Measurements from ENCODE around the gene CSNK1A1L. TPM values are rescaled to one million over a fixed set of nuclear protein-coding genes. Genes with fewer than 3 reads are reported as not detected.

CSNK1A1L gene
- polyA plus RNA-seq, 3 donors: 0.09 to 0.12 (median 0.11) TPM

- DNase-seq: no peak
Measured at GRCh38 chr13:37107868-37108267, 2.4 kb upstream of the CSNK1A1L start.

GRCh38 chr13:37107456-37107855 is 2.0 kb upstream of the CSNK1A1L start:
- DNase-seq: no peak

- DNase-seq: no peak
Measured at GRCh38 chr13:37106642-37107041, 1.2 kb upstream of the CSNK1A1L start.

GRCh38 chr13:37102896-37103295 is 2.6 kb downstream of the CSNK1A1L start:
- no peak for DNase-seq

- no peak for DNase-seq
Measured at GRCh38 chr13:37101201-37101600, 4.3 kb downstream of the CSNK1A1L start.

- DNase-seq: no peak
Measured at GRCh38 chr13:37100731-37101130, 4.7 kb downstream of the CSNK1A1L start.

- DNase-seq: no peak
Measured at GRCh38 chr13:37097076-37097475, 8.4 kb downstream of the CSNK1A1L start.

GRCh38 chr13:37094840-37095239 is 10.6 kb downstream of the CSNK1A1L start:
- no peak for DNase-seq

- no peak for DNase-seq
Measured at GRCh38 chr13:37094099-37094498, 11.4 kb downstream of the CSNK1A1L start.

GRCh38 chr13:37091835-37092234 is 13.6 kb downstream of the CSNK1A1L start:
- no peak for DNase-seq

GRCh38 chr13:37090912-37091311 is 14.6 kb downstream of the CSNK1A1L start:
- no peak for DNase-seq

GRCh38 chr13:37089495-37089894 is 16.0 kb downstream of the CSNK1A1L start:
- DNase-seq: no peak

- DNase-seq: no peak
Measured at GRCh38 chr13:37087486-37087885, 18.0 kb downstream of the CSNK1A1L start.

GRCh38 chr13:37085606-37086005 is 19.9 kb downstream of the CSNK1A1L start:
- DNase-seq: no peak

GRCh38 chr13:37076818-37077217 is 28.6 kb downstream of the CSNK1A1L start:
- DNase-seq: no peak

- no peak for DNase-seq
Measured at GRCh38 chr13:37075164-37075563, 30.3 kb downstream of the CSNK1A1L start.

- DNase-seq: no peak
Measured at GRCh38 chr13:37074703-37075102, 30.8 kb downstream of the CSNK1A1L start.

- no peak for DNase-seq
Measured at GRCh38 chr13:37072024-37072423, 33.4 kb downstream of the CSNK1A1L start.

GRCh38 chr13:37070956-37071355 is 34.5 kb downstream of the CSNK1A1L start:
- DNase-seq: no peak

- DNase-seq: no peak
Measured at GRCh38 chr13:37070145-37070695, 35.2 kb downstream of the CSNK1A1L start.

- no peak for DNase-seq
Measured at GRCh38 chr13:37069597-37070103, 35.8 kb downstream of the CSNK1A1L start.

- no peak for DNase-seq
Measured at GRCh38 chr13:37068962-37069361, 36.5 kb downstream of the CSNK1A1L start.

GRCh38 chr13:37067874-37068273 is 37.6 kb downstream of the CSNK1A1L start:
- DNase-seq: no peak

GRCh38 chr13:37065890-37066526 is 39.5 kb downstream of the CSNK1A1L start:
- DNase-seq: no peak
